Aorta (tissue), 5 donors: ENCODE results near the gene PF4V1. TPM values are rescaled to one million over a fixed set of nuclear protein-coding genes. Genes with fewer than 3 reads are reported as not detected.
"Not testable (repeated sequence)": the region's sequence is repeated elsewhere in the genome, so short reads cannot be mapped to it uniquely, and the experiment has no call there.

ENCODE experiments used
- ATAC-seq: fragments of 200-7000 bp; cut with Tn5 transposase; one replicate; pipeline ENCODE4 v1.9.1; 2022; ENCODE audit warnings: moderate library complexity; ENCODE audit not compliant: low FRiP score
- DNase-seq, 2 donors: peaks; one replicate each; pipeline ENCODE4 v3.0.0-alpha.2; 2020
- H3K27ac ChIP-seq, 2 donors: one replicate each; pipeline ENCODE4 v1.5.1; 2013; ENCODE audit warnings: low read length in 2 of 2, mild to moderate bottlenecking in 2 of 2, moderate library complexity in 2 of 2, control low read depth in 1 of 2, inconsistent platforms in 1 of 2, low read depth in 1 of 2
- H3K27me3 ChIP-seq, 2 donors: one replicate each; pipeline ENCODE4 v1.6.1; 2013; ENCODE audit warnings: control low read depth in 1 of 2, low read length in 1 of 2, mild to moderate bottlenecking in 1 of 2, moderate library complexity in 1 of 2; ENCODE audit not compliant: insufficient read depth in 2 of 2, control insufficient read depth in 1 of 2
- H3K36me3 ChIP-seq, 2 donors: one replicate each; pipeline ENCODE4 v1.6.1; 2013; ENCODE audit warnings: control low read depth in 1 of 2, low read length in 1 of 2, mild to moderate bottlenecking in 1 of 2; ENCODE audit not compliant: insufficient read depth in 2 of 2, control insufficient read depth in 1 of 2
- H3K4me1 ChIP-seq, 2 donors: one replicate each; pipeline ENCODE4 v1.6.1; 2013; ENCODE audit warnings: low read length in 2 of 2, control low read depth in 1 of 2, mild to moderate bottlenecking in 1 of 2, moderate library complexity in 1 of 2; ENCODE audit not compliant: insufficient read depth in 2 of 2, control insufficient read depth in 1 of 2
- H3K4me3 ChIP-seq, 2 donors: one replicate each; pipeline ENCODE4 v1.5.1; 2013; ENCODE audit warnings: low read length in 2 of 2, control low read depth in 1 of 2, mild to moderate bottlenecking in 1 of 2
- H3K9me3 ChIP-seq: one replicate; pipeline ENCODE4 v1.6.1; 2013; ENCODE audit warnings: mild to moderate bottlenecking, low read length; ENCODE audit not compliant: control insufficient read depth
- WGBS, 2 donors: extraction: QIAGEN DNeasy Blood & Tissue Kit; methylation state at CpG; one replicate each; pipeline ENCODE4 v1.1.7; 2013; 5-methylcytosine and 5-hydroxymethylcytosine counted together
- intact Hi-C, 2 donors: fragments of 100-400 bp; cut with DNase I; formaldehyde crosslinking; loops; one replicate each; pipeline versions ENCODE4 v1.14.2 to v1.15.0; 2022
- polyA plus RNA-seq, 2 donors: library from polyadenylated mRNA; stranded (reverse); fragments of 200-250 nt; gene quantifications; one replicate each; pipeline ENCODE4 v1.2.3, GENCODE V29; 2013
- total RNA-seq, 2 donors: library from RNA; stranded (reverse); fragmentation: NEBNext Ultra II Directional; extraction: Animal tissue kit (Norgen Biotek cat#: 25700); gene quantifications; one replicate each; pipeline ENCODE4 v1.2.1, GENCODE V29; 2021
- donor health status: healthy with polysubstance abuse.
- donor health status: Bipolar disorder and iron deficiency.
- donor health status: DM: no; HTN: no; CAD: no.
- donor health status: DM: no; HTN: no; CAD: no.
- donor health status: DM: yes; HTN: yes; CAD: no.

Gene PF4V1
- total and polyA plus RNA-seq, 4 donors: 0.88 TPM; not detected in 3

DNA sequence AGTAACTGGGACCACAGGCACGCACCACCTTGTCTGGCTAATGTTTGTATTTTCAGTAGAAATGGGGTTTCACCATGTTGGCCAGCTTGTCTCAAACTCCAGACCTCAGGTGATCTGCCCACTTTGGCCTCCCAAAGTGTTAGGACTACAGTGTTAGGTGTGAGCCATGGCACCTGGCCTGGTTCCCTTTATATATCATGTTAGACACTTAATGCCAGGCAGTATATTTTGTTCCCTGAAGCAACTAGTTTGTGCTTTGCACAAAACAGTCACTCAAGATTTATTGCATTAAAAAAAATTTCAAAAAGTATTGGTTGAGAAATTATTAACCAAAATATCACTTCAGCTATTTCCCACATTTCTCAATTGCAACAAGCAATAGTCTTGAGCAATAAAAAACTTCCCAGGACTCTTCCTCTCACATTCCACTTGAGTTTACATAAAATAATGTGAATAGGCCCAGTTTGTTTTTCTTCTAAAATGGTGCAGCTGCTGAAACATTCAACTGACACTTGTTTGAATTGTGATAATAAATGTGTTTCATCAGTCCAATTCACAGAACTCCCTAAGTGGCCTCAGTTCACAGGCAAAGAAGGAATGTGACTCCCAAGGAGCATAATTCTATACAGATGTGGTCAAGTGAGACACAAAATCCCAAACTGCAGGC, 38.8 kb downstream of the PF4V1 start:
- 87 to 96% methylated on average over 1 of the region's 1 CpG for WGBS, 2 donors
- intact Hi-C loops: no loop called here
- no peak overlapping the region for H3K4me3 ChIP-seq
- H3K27me3 ChIP-seq: no peaks in the 10 kb centered on the region
- no peaks in the 10 kb centered on the region for H3K36me3 ChIP-seq
- ATAC-seq: no peak
- DNase-seq: no peak
- no peaks in the 10 kb centered on the region for H3K9me3 ChIP-seq
- H3K4me1 ChIP-seq: no peaks in the 10 kb centered on the region
- no peak overlapping the region for H3K27ac ChIP-seq

DNA sequence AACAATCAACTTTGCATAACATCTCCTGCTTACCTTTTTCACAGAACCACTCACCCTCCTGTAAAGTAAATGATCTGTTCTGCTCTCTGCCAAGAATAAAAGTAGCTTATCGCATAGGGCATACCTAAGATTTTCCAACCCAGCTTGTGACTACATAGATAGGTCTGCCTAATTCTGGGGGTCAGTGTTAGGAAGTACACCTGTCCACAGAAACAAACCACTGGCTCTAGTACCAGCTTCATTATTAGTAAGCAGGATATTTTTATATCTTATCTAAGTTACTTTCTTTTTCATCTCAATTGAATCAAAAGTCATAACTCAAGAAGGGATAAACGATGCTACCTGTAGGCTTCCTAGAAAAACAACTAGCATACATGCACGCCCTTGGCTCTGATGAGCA, 39.9 kb downstream of the PF4V1 start:
- H3K4me1 ChIP-seq: no peaks in the 10 kb centered on the region
- intact Hi-C loops: no loop called here
- no peak overlapping the region for H3K27ac ChIP-seq
- no peaks in the 10 kb centered on the region for H3K36me3 ChIP-seq
- WGBS, 2 donors: 72 to 79% methylated on average over 3 of the region's 3 CpGs
- ATAC-seq (no peak), DNase-seq (no peak)
- H3K27me3 ChIP-seq: no peaks in the 10 kb centered on the region
- no peak overlapping the region for H3K4me3 ChIP-seq
- no peaks in the 10 kb centered on the region for H3K9me3 ChIP-seq

DNA sequence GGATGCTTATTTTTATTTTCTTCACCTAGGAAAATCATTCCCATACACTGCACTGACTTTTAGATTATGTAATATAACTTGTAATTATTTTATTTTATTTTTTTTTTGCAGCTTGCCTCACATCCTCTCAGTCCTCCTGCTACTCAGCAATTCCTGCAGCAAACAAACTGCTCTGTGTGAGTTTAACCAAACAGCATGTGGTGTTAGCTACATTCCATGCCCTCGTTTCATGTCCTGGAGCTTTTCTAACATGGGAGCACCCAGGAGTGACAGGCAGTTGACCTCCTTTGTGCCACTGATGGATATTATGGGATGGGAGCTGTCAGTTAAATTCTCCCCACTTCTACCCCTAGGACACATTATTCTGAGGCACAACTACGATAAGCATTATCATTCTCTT, 40.9 kb downstream of the PF4V1 start:
- intact Hi-C loops: no loop called here
- Histone ChIP-seq H3K4me3 (no peak overlapping the region), H3K9me3 (no peaks in the 10 kb centered on the region), H3K27me3 (peaks cover 0 to 2% of the 10 kb centered on the region in 2 donors), H3K4me1 (no peaks in the 10 kb centered on the region), H3K36me3 (no peaks in the 10 kb centered on the region), H3K27ac (no peak overlapping the region)
- DNase-seq: no peak
- 20 to 33% methylated on average over 2 of the region's 2 CpGs for WGBS, 2 donors
- no peak for ATAC-seq

- 50 to 60% methylated on average over 9 of the region's 9 CpGs for WGBS, 2 donors
- Histone ChIP-seq H3K27ac (no peak overlapping the region), H3K4me1 (no peaks in the 10 kb centered on the region), H3K4me3 (no peak overlapping the region), H3K36me3 (no peaks in the 10 kb centered on the region), H3K9me3 (no peaks in the 10 kb centered on the region), H3K27me3 (peaks cover 0 to 2% of the 10 kb centered on the region in 2 donors)
- no peak for ATAC-seq
- DNase-seq: no peak
- intact Hi-C loops: no loop called here
These were observed 42.4 kb downstream of the PF4V1 start for GRCh38 chr4:73895201-73896175.

GRCh38 chr4:73896416-73896815, 43.3 kb downstream of the PF4V1 start:
- intact Hi-C loops: no loop called here
- ATAC-seq (no peak), DNase-seq (no peak)
- WGBS, 2 donors: 87 to 93% methylated on average over 2 of the region's 2 CpGs
- Histone ChIP-seq H3K36me3 (no peaks in the 10 kb centered on the region), H3K27ac (no peak overlapping the region), H3K9me3 (no peaks in the 10 kb centered on the region), H3K4me3 (no peak overlapping the region), H3K4me1 (no peaks in the 10 kb centered on the region), H3K27me3 (peaks cover 0 to 2% of the 10 kb centered on the region in 2 donors)

DNA sequence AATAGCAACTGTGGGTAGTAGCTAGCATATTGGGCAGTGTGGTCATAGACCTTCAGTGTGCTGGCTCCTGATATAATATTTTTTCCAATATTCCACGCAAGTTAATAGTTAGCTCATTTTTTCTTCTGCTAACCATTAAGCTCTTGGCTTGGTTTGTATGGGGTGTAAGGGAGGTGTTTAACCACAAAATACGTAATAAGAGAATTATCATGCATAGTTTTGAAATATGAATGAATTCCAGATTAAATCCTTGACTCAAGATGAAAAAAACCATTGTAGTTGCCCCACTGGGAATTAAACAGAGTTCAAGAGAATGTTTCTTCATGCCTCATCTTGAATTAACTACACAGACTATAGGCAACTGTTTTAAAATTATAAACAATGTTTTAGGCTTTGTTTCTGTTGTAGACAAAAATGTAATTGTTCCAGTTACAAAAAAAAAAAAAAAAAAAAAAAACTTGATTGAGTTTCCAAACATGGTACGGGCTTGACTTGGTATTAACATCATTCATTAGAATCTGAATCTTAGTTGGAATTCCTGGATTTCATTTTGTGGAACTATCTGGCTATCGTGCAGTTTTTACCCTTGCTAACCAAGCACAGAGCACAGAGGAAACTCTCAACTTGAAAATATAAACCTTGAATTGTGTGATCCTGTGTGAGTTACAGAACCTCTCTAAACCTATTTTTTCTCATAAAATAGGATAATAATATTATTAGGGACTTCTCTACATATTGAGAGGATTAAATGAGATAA, 44.5 kb downstream of the PF4V1 start:
- no peaks in the 10 kb centered on the region for H3K4me1 ChIP-seq
- 49 to 54% methylated on average over 4 of the region's 4 CpGs for WGBS, 2 donors
- H3K27me3 ChIP-seq: peaks cover 0 to 2% of the 10 kb centered on the region in 2 donors
- H3K27ac ChIP-seq: no peak overlapping the region
- ATAC-seq (no peak), DNase-seq (no peak)
- intact Hi-C loops: no loop called here
- H3K36me3 ChIP-seq: no peaks in the 10 kb centered on the region
- no peaks in the 10 kb centered on the region for H3K9me3 ChIP-seq
- no peak overlapping the region for H3K4me3 ChIP-seq

- ATAC-seq, intact Hi-C loops, H3K27ac ChIP-seq, H3K36me3 ChIP-seq, H3K9me3 ChIP-seq, DNase-seq, H3K4me3 ChIP-seq, H3K4me1 ChIP-seq, H3K27me3 ChIP-seq: not testable (repeated sequence)
- 80 to 81% methylated on average over 3 of the region's 3 CpGs for WGBS, 2 donors
These were observed 46.2 kb downstream of the PF4V1 start for GRCh38 chr4:73899338-73899737.

DNA sequence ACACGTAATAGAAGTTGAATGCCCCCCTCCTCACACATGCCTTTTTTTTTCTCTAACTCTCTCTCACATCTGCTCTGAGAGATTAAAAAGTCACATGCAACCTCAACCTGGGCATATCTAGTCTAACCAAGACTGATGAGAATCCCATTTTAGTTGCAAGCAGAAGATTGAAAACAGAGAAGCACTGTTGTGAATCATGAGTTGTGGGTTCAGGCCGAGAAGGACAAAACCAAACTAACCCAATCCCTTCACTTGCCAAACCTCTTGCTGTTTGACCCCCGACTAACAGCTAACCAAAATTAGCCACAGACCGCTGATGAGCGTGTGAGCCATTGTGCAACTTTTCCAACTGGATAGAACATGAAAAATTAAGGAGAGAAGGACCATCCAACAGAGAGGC, 47.9 kb downstream of the PF4V1 start:
- no peak for ATAC-seq
- 84 to 85% methylated on average over 5 of the region's 5 CpGs for WGBS, 2 donors
- no peak overlapping the region for H3K27ac ChIP-seq
- no peak overlapping the region for H3K4me3 ChIP-seq
- H3K9me3 ChIP-seq: no peaks in the 10 kb centered on the region
- H3K36me3 ChIP-seq: no peaks in the 10 kb centered on the region
- H3K4me1 ChIP-seq: no peaks in the 10 kb centered on the region
- peaks cover 0 to 2% of the 10 kb centered on the region in 2 donors for H3K27me3 ChIP-seq
- intact Hi-C loops: no loop called here
- DNase-seq: no peak
